ENCODE measurements around the gene KRTAP12-2. TPM values are rescaled to one million over a fixed set of nuclear protein-coding genes. Genes with fewer than 3 reads are reported as not detected.

The KRTAP12-2 gene
- total RNA-seq, 1 experiment from 2014 or later: 1.8 TPM

GRCh38 chr21:44653656-44654575 is 12.8 kb downstream of the KRTAP12-2 start:
- H3K9me3 ChIP-seq (ENCODE audit: low read depth, low read length, poor library complexity, severe bottlenecking): no peaks in the 10 kb centered on the region
- H3K27ac ChIP-seq (ENCODE audit: low read depth, low read length, poor library complexity, severe bottlenecking): no peak overlapping the region
- no peaks in the 10 kb centered on the region for H3K4me1 ChIP-seq (ENCODE audit: insufficient read depth, low read length, poor library complexity, severe bottlenecking)
- H3K4me3 ChIP-seq (ENCODE audit: low read depth, low read length, poor library complexity, severe bottlenecking): no peak overlapping the region
- H3K27me3 ChIP-seq (replicated peaks; ENCODE audit: insufficient read depth, low read depth, low read length, poor library complexity): no peaks in the 10 kb centered on the region
- no peaks in the 10 kb centered on the region for H3K36me3 ChIP-seq (ENCODE audit: insufficient read depth, low read length, poor library complexity, severe bottlenecking)
- TF ChIP-seq EZH2 (IDR thresholded peaks at IDR 0.05; ENCODE audit: borderline replicate concordance, low read depth, low read length, poor library complexity, severe bottlenecking): no peak
- intact Hi-C loops (cut with micrococcal nuclease; ENCODE audit: unreplicated experiment): no loop called here
- no TSS peak for BruUV-seq (replicated peaks)
- DNase-seq (ENCODE audit: low spot score): no peak
- POLR2A ChIA-PET (ENCODE audit: low non-redundant PET): no interaction called here
- CTCF ChIA-PET: no interaction called here

GRCh38 chr21:44653123-44653522 is 13.6 kb downstream of the KRTAP12-2 start:
- POLR2A ChIA-PET (ENCODE audit: low non-redundant PET): interaction anchor here (0.6 kb wide), 1 partner anchor 140 kb away, joined by 4 read pairs; no protein-coding TSS in a partner anchor
- BruUV-seq (replicated peaks): no TSS peak
- intact Hi-C loops (cut with micrococcal nuclease; ENCODE audit: unreplicated experiment): no loop called here
- no peak for DNase-seq (ENCODE audit: low spot score)
- Histone ChIP-seq H3K4me3 (ENCODE audit: low read depth, low read length, poor library complexity, severe bottlenecking) (no peak overlapping the region), H3K9me3 (ENCODE audit: low read depth, low read length, poor library complexity, severe bottlenecking) (no peaks in the 10 kb centered on the region), H3K27ac (ENCODE audit: low read depth, low read length, poor library complexity, severe bottlenecking) (no peak overlapping the region), H3K4me1 (ENCODE audit: insufficient read depth, low read length, poor library complexity, severe bottlenecking) (no peaks in the 10 kb centered on the region), H3K36me3 (ENCODE audit: insufficient read depth, low read length, poor library complexity, severe bottlenecking) (no peaks in the 10 kb centered on the region), H3K27me3 (replicated peaks; ENCODE audit: insufficient read depth, low read depth, low read length, poor library complexity) (no peaks in the 10 kb centered on the region)
- TF ChIP-seq CTCF (conservative IDR thresholded peaks at IDR 0.05; ENCODE audit: low read depth, low read length): no peak
- no peak for TF ChIP-seq EZH2 (IDR thresholded peaks at IDR 0.05; ENCODE audit: borderline replicate concordance, low read depth, low read length, poor library complexity, severe bottlenecking)
- CTCF ChIA-PET: no interaction called here

GRCh38 chr21:44650973-44651675 is 15.6 kb downstream of the KRTAP12-2 start:
- CTCF ChIA-PET: no interaction called here
- POLR2A ChIA-PET (ENCODE audit: low non-redundant PET): interaction anchor here (0.5 kb wide), 1 partner anchor 149 kb away, joined by 3 read pairs; no protein-coding TSS in a partner anchor
- no TSS peak for BruUV-seq (replicated peaks)
- no peak for DNase-seq (ENCODE audit: low spot score)
- Histone ChIP-seq H3K27ac (ENCODE audit: low read depth, low read length, poor library complexity, severe bottlenecking) (no peak overlapping the region), H3K9me3 (ENCODE audit: low read depth, low read length, poor library complexity, severe bottlenecking) (no peaks in the 10 kb centered on the region), H3K27me3 (replicated peaks; ENCODE audit: insufficient read depth, low read depth, low read length, poor library complexity) (no peaks in the 10 kb centered on the region), H3K4me1 (ENCODE audit: insufficient read depth, low read length, poor library complexity, severe bottlenecking) (no peaks in the 10 kb centered on the region), H3K4me3 (ENCODE audit: low read depth, low read length, poor library complexity, severe bottlenecking) (no peak overlapping the region), H3K36me3 (ENCODE audit: insufficient read depth, low read length, poor library complexity, severe bottlenecking) (no peaks in the 10 kb centered on the region)
- intact Hi-C loops (cut with micrococcal nuclease; ENCODE audit: unreplicated experiment): no loop called here
- no peak for TF ChIP-seq CTCF (conservative IDR thresholded peaks at IDR 0.05; ENCODE audit: low read depth, low read length)
- no peak for TF ChIP-seq EZH2 (IDR thresholded peaks at IDR 0.05; ENCODE audit: borderline replicate concordance, low read depth, low read length, poor library complexity, severe bottlenecking)

Measured in A673 (cell line).